ENCODE measurements around the gene TMEM94. TPM values are rescaled to one million over a fixed set of nuclear protein-coding genes. Genes with fewer than 3 reads are reported as not detected.

Gene TMEM94
- total and polyA plus RNA-seq, 2 of the 8 experiments (the other 6 are each of a cell fraction or from before 2014, with no cell fraction given): 54.8 to 69.9 TPM

DNA sequence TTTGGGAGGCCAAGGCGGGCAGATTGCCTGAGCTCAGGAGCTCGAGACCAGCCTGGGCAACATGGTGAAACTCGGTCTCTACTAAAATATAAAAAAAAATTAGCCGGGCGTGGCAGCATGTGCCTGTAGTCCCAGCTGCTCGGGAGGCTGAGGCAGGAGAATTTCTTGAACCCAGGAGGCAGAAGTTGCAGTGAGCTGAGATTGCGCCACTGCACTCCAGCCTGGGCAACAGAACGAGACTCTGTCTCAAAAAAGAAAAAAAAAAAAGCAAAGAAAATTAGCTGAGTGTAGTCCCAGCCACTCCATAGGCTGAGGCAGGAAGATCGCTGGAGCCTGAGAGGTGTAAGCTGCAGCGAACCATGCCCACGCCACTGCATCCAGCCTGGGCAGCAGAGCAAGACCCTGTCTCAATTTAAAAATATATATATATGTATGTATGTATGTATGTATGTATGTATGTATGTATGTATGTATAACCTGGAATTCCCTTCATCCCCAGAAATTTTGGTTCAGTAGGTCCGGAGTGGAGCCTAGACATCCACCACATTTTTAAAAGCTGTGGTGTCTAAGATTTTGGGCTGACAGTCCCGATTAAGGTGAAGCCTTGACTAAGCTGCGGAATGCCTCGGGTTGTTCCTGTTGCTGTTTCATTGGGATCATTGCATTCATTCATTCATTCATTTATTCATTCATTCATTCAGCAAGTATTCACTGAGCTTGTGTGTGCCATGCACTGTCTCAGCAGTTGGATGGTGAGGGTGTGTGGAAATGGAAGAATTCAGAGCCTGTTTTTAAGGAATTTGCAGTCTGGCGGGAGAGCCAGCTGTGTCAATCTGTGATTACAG is 25.9 kb downstream of the TMEM94 start:
- Histone ChIP-seq H2BK5ac (ENCODE audit: low read depth, low read length) (no peak overlapping the region), H2BK120ac (replicated peaks; ENCODE audit: low read depth, low read length) (no peak overlapping the region), H3K27ac (ENCODE audit: low read depth, low read length) (no peak overlapping the region), H2BK15ac (ENCODE audit: low read length) (no peak overlapping the region), H2AK5ac (ENCODE audit: low read depth, low read length) (no peak overlapping the region), H3K23ac (ENCODE audit: insufficient read length) (no peak overlapping the region), H3K56ac (replicated peaks; ENCODE audit: insufficient read length, low read depth, low read length) (no peak overlapping the region), H3K36me3 (ENCODE audit: control insufficient read depth in 2 of 4, insufficient read depth in 4 of 4, low read length in 3 of 4) (no peaks in the 10 kb centered on the region), H4K20me1 (replicated peaks in 1 of 2; ENCODE audit: control insufficient read depth in 1 of 2, insufficient read depth in 2 of 2, low read length in 2 of 2) (peaks cover 0 to 5% of the 10 kb centered on the region in 2 experiments), H2AFZ (ENCODE audit: low read length) (no peak overlapping the region), H3K4me2 (ENCODE audit: insufficient read depth in 1 of 2, low read depth in 2 of 2, low read length in 2 of 2) (no peak overlapping the region), H3K4me1 (replicated peaks in 1 of 4; ENCODE audit: control insufficient read depth in 3 of 4, insufficient read depth in 4 of 4, low read length in 3 of 4) (peaks cover 0 to 7% (median under 1%) of the 10 kb centered on the region in 4 experiments; a peak in 5 of 7 replicates), H2BK12ac (ENCODE audit: low read depth, low read length) (no peak overlapping the region), H3K18ac (ENCODE audit: extremely low read depth, low read length) (no peak overlapping the region), H3K4me3 (ENCODE audit: extremely low read depth in 1 of 4, insufficient read depth in 2 of 4, low read depth in 3 of 4, low read length in 4 of 4) (no peak overlapping the region), H3K27me3 (replicated peaks in 1 of 4; ENCODE audit: control insufficient read depth in 3 of 4, extremely low read depth in 1 of 4, insufficient read depth in 3 of 4, low read length in 3 of 4) (no peaks in the 10 kb centered on the region), H2BK20ac (ENCODE audit: low read length) (no peak overlapping the region), H4K91ac (replicated peaks; ENCODE audit: insufficient read length, low read length) (no peak overlapping the region), H3K14ac (ENCODE audit: insufficient read length) (no peak overlapping the region), H3K9me3 (ENCODE audit: insufficient read depth in 2 of 2, low read depth in 1 of 2, low read length in 1 of 2) (no peaks in the 10 kb centered on the region), H4K5ac (ENCODE audit: insufficient read length, low read depth, low read length) (no peak overlapping the region), H4K8ac (ENCODE audit: extremely low read depth, insufficient read depth, low read length) (no peak overlapping the region), H3K79me1 (ENCODE audit: low read depth, low read length) (no peaks in the 10 kb centered on the region; the same call in 1 of the 2 replicates), H3K9ac (replicated peaks in 1 of 4; ENCODE audit: extremely low read depth in 1 of 4, low read depth in 3 of 4, low read length in 3 of 4) (no peak overlapping the region), H3K23me2 (ENCODE audit: low read depth, low read length) (no peaks in the 10 kb centered on the region), H3K79me2 (ENCODE audit: control insufficient read depth in 1 of 2, insufficient read depth in 2 of 2, low read length in 2 of 2) (no peaks in the 10 kb centered on the region), H3K4ac (replicated peaks; ENCODE audit: insufficient read length, low read depth, low read length) (no peak overlapping the region)
- no peak for DNase-seq (ENCODE audit: low read depth in 1 of 2, low spot score in 2 of 2)
- ChIA-PET POLR2A (ENCODE audit: partially characterized antibody) (interaction anchor here (1.2 kb wide), 1 partner anchor 21 kb away, joined by 3 read pairs; no protein-coding TSS in a partner anchor), CTCF (ENCODE audit: partially characterized antibody) (interaction anchor here (1.0 to 5.6 kb wide), 6 partner anchors 8 to 268 kb away, joined by 3 to 31 read pairs (median 3); no protein-coding TSS in a partner anchor)
- 91% methylated on average over 15 of the region's 16 CpGs; no CpG with 5 or more reads in 1 of the 2 experiments for WGBS, 2 experiments (ENCODE audit: extremely low coverage in 1 of 2, insufficient coverage in 1 of 2, insufficient read length in 1 of 2, insufficient replicate concordance in 2 of 2, low coverage in 1 of 2, low lambda C conversion rate in 2 of 2, missing lambda C conversion rate in 1 of 2)
- no peak for FAIRE-seq
- TF ChIP-seq BACH1 (IDR thresholded peaks at IDR 0.05; ENCODE audit: low read length): no peak
- no peak for TF ChIP-seq TAF1 (IDR thresholded peaks at IDR 0.05; ENCODE audit: low read depth, low read length)
- TF ChIP-seq, protein P1, sequence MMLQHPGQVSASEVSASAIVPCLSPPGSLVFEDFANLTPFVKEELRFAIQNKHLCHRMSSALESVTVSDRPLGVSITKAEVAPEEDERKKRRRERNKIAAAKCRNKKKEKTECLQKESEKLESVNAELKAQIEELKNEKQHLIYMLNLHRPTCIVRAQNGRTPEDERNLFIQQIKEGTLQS (IDR thresholded peaks at IDR 0.05; ENCODE audit: insufficient read depth, low read depth, low read length): no peak

Measured in H1 (cell line).